ENCODE measurements around the gene ARHGAP31.

ARHGAP31 gene

DNA sequence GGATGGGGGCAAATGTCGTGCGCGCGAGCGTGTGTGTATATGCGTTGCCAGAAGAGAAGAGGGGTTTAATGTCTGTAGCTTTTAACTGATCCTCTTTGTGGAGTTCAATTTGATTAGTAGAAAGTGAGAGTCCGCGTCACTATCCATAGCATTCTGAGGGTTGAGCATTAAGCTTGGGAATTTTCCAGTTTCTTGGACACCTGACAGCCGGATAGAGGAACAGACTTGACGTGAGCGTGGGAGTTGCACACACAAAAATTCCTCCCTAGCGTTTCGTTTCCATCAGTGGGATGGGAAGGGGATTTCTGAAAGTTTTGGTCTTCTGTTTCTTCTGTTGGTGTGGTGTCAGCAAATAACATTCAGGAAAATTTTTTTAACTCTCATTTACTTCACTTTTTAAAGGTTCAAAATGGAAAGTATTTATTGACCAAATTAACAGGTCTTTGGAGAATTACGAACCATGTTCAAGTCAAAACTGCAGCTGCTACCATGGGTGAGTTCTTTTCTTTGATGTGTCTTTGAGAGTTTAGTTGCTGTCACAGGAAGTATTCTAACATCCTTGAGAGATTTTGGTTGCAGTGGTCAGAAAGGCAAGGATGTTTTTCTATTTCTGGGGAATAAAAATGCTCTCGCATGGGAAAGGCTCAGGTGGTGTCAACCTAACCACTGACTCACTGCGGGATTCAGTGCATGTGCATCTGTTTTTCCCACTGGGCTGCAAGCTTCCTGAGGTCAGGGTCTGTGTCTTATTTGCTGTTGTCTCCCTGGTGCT is 175.4 kb downstream of the ARHGAP31 start (continued):
- no peak for TF ChIP-seq ARNTL (CRISPR knock-in tag; IDR thresholded peaks at IDR 0.05; ENCODE audit: borderline replicate concordance, low read depth)
- TF ChIP-seq ZC3H10 (CRISPR knock-in tag; IDR thresholded peaks at IDR 0.05): no peak
- no peak for TF ChIP-seq TCF4 (CRISPR knock-in tag; IDR thresholded peaks at IDR 0.05; ENCODE audit: borderline replicate concordance)
- no peak for TF ChIP-seq ZNF565 (CRISPR knock-in tag; conservative IDR thresholded peaks at IDR 0.05; ENCODE audit: low read depth)
- no peak for TF ChIP-seq ZFP30 (CRISPR knock-in tag; IDR thresholded peaks at IDR 0.05)

All from SK-N-SH treated with all-trans-retinoic acid at 6 μM for 48 hours (cell line).